Omental fat pad (tissue), 4 donors: ENCODE measurements around the gene FPR3. TPM values are rescaled to one million over a fixed set of nuclear protein-coding genes. Genes with fewer than 3 reads are reported as not detected.

Experiments used
- ATAC-seq: fragments of 150-250 bp; one replicate; pipeline ENCODE4 v1.9.1; 2016; ENCODE audit warnings: mild to moderate bottlenecking, moderate library complexity; ENCODE audit not compliant: low FRiP score
- DNase-seq: peaks from one replicate; pipeline ENCODE4 v3.0.0-alpha.2; 2019; ENCODE audit warnings: low spot score
- total RNA-seq, 4 donors: library from RNA; depleted of rRNA; stranded (reverse); fragments of >200 nt; gene quantifications; one replicate each; pipeline ENCODE4 v1.1.0, GENCODE V29; 2016
- TF ChIP-seq, protein P1 (sequence below), 3 donors: fragments of 450-650 bp; IDR thresholded peaks; one replicate each; pipeline ENCODE4 v1.5.1; 2016 to 2017; ENCODE audit warnings: antibody characterized with exemption in 3 of 3, mild to moderate bottlenecking in 3 of 3, moderate library complexity in 2 of 3

Gene FPR3
- total RNA-seq, 4 donors from 2014 or later, result 10.2 to 50.0 (median 23.9) TPM

DNA sequence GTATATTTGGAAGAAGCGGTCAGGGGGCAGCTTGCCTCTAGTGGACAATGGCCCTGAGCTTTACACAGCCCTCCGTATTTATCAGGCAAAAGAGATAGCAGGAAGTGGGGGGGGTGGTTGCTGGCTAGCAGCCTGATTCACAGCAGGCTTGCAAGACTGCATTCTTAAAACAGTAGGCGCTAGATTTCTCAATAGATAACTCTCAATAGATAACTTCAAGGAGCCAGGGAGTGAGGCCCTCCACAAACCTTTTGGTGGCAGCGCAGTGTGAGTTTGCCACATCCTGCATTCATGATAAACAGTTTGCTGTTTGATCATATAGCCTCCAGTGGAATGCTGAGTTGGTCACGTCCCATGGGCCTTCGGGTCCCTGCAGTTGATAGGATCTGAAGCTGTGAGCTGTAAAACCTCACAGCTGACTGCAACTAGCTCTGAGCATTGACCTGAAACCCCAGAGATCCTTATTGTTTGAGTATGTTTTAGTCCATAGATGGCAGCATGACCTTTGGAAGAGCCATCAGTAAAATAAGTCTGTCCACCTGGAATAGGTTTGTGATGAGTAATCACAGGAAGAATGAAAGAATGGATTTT is 12.2 kb downstream of the FPR3 start:
- TF ChIP-seq, protein P1, sequence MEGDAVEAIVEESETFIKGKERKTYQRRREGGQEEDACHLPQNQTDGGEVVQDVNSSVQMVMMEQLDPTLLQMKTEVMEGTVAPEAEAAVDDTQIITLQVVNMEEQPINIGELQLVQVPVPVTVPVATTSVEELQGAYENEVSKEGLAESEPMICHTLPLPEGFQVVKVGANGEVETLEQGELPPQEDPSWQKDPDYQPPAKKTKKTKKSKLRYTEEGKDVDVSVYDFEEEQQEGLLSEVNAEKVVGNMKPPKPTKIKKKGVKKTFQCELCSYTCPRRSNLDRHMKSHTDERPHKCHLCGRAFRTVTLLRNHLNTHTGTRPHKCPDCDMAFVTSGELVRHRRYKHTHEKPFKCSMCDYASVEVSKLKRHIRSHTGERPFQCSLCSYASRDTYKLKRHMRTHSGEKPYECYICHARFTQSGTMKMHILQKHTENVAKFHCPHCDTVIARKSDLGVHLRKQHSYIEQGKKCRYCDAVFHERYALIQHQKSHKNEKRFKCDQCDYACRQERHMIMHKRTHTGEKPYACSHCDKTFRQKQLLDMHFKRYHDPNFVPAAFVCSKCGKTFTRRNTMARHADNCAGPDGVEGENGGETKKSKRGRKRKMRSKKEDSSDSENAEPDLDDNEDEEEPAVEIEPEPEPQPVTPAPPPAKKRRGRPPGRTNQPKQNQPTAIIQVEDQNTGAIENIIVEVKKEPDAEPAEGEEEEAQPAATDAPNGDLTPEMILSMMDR (IDR thresholded peaks at IDR 0.05), result no peak
- no peak for ATAC-seq
- no peak for DNase-seq

DNA sequence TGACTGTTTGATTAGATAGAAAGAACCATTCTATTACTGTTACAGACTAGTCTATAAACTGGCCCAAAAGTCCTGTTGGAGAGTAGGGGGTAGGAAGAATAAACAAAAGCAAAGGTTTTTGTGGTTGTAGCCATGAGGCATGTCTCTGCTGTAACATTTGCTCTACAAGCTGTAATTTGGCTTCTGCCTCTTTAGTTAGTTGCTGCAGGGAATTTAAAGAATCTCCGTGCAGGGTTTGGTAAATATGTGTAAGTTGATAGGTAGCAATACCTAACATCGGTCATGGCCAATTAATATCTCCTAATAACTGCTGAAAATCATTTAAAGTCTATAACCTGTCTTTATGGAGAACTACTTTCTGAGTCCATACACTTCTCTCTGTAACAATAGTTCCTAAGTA is 13.0 kb downstream of the FPR3 start:
- DNase-seq (no peak), ATAC-seq (no peak)
- TF ChIP-seq, protein P1 (IDR thresholded peaks at IDR 0.05), result no peak

DNA sequence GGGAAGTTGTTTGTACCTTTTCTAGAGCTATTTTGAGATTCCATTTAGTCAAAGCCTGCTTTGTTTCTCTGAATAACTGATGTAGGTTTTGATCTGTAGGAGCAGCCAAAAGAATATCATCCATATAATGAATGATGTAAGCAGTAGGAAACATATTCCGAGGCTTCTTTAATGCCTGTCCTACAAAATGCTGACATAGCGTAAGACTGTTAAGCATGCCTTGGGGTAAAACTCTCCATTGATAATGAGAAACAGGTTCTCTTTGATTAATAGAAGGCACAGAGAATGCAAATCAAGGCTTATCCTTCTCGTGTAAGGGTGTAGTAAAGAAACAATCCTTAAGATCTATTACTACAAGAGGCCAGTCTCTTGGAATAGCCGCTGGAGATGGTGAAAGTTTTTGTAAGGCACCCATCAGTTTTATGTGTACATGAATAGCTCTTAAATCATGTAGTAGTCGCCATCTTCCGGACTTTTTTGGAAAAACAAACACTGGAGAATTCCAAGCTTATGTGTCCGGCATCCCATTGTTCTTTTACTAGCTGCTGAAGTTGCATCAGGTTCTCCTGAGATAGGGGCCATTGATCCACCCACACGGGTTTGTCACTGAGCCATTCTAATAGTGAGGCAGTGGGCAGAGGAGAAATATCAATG is 13.5 kb downstream of the FPR3 start:
- ATAC-seq (no peak), DNase-seq (no peak)
- TF ChIP-seq, protein P1 (IDR thresholded peaks at IDR 0.05), result no peak

DNA sequence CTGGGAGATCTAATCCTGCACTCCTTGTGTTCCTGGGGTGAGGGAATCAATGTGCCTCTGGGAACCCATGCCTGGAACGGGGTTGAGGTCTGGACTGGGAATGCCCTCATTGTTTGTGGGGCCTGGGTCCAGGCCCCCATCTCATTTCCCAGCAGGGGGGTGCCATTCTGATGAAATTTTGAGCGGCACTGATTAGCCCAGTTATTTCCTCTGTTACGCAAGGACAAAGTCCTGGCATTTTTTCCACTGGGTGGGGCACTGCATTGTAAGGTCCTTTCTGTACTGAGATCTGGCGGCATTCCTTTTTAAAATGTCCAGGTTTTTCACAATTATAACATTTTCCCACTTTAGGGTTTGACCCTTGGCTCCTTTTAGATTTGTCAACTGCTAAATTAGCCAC is 14.8 kb downstream of the FPR3 start:
- DNase-seq, result no peak
- TF ChIP-seq, protein P1 (IDR thresholded peaks at IDR 0.05), result no peak
- peak; percentile 44 for ATAC-seq

DNA sequence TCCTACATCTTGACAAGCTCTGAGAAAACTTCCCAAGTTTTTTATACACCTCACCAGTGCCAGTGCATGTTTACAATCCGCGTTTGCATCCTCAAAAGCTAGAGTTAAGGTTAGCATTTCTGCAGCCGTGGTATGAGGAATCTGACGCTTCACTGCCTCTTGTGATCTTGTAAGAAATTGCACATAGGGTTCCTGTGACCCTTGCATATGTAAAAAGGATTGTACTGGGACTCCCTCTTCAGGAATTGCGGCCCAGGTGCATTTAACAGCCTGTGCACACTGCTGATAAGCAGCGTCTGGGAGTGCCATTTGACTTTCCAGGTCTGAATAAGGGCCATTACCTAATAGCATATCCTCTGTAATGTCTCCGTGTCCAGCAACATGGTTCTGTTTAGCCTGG is 15.3 kb downstream of the FPR3 start:
- TF ChIP-seq, protein P1 (IDR thresholded peaks at IDR 0.05), result no peak
- ATAC-seq (no peak), DNase-seq (no peak)

DNA sequence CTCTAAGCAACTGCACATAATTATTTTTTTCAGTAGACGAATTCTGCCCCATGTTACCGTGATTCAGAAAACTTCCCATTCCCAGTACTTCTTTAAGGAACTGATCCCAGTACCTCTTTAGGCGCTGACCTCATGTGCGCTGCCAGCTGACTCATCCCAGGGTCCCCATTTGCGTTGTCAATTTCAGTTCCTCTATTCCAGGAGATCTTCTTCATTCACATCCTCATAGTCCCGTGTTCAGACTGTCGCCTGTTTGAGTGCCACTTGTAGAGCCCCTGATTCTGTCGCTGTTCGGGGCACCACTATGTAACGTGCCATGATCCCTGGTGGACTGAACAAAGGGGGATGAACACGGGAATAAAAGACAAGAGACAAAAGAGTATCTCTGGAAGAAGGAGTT is 16.4 kb downstream of the FPR3 start:
- no peak for DNase-seq

More for the DNA sequence above, 16.4 kb downstream of the FPR3 start:
- TF ChIP-seq, protein P1 (IDR thresholded peaks at IDR 0.05), result no peak
- ATAC-seq, result no peak
